H1 (cell line): ENCODE results near the gene CADM2. TPM values are rescaled to one million over a fixed set of nuclear protein-coding genes. Genes with fewer than 3 reads are reported as not detected.
A peak's percentile ranks its signal among the peaks of the same experiment; 100 is the strongest.

Source experiments
- CTCF ChIA-PET: fragments of 300-600 bp; sonication (Branson Sonifier 250); formaldehyde crosslinking; loops from one replicate; lab custom pipeline; 2021; ENCODE audit not compliant: partially characterized antibody; lab: Charles Lee
- POLR2A ChIA-PET: fragments of 300-600 bp; sonication (Branson Sonifier 250); formaldehyde crosslinking; loops from one replicate; lab custom pipeline; 2021; ENCODE audit warnings: inconsistent platforms; ENCODE audit not compliant: partially characterized antibody; lab: Charles Lee
- DNase-seq, 2 experiments: peaks; one replicate each; pipeline versions ENCODE4 v3.0.0 to v3.0.0-alpha.2; 2010 to 2022; ENCODE audit warnings: low spot score in 2 of 2, low read depth in 1 of 2, mixed read lengths in 1 of 2
- FAIRE-seq: peaks from 2 replicates; lab custom pipeline; 2011; peaks lifted over from hg19 to GRCh38; lab: Jason Lieb, UNC
- H2AFZ ChIP-seq: 2 replicates; pipeline ENCODE4 v1.8.1; 2012; ENCODE audit warnings: low read length, inconsistent platforms
- H2AK5ac ChIP-seq: 2 replicates; pipeline ENCODE4 v1.6.1; 2013; ENCODE audit warnings: low read depth, low read length
- H2BK120ac ChIP-seq: replicated peaks from 2 replicates; pipeline ENCODE3; 2013; ENCODE audit warnings: low read depth, low read length, inconsistent platforms
- H2BK12ac ChIP-seq: 2 replicates; pipeline ENCODE4 v1.6.1; 2013; ENCODE audit warnings: low read depth, low read length
- H2BK15ac ChIP-seq: 2 replicates; pipeline ENCODE4 v1.6.1; 2013; ENCODE audit warnings: low read length
- H2BK20ac ChIP-seq: 2 replicates; pipeline ENCODE4 v1.6.1; 2013; ENCODE audit warnings: low read length
- H2BK5ac ChIP-seq: 2 replicates; pipeline ENCODE4 v1.6.1; 2013; ENCODE audit warnings: low read depth, low read length
- H3K14ac ChIP-seq: 2 replicates; pipeline ENCODE4 v1.6.1; 2013; ENCODE audit warnings: inconsistent platforms; ENCODE audit not compliant: insufficient read length
- H3K18ac ChIP-seq: 2 replicates; pipeline ENCODE4 v1.6.1; 2013; ENCODE audit warnings: low read length; ENCODE audit errors: extremely low read depth
- H3K23ac ChIP-seq: 2 replicates; pipeline ENCODE4 v1.6.1; 2013; ENCODE audit warnings: inconsistent platforms; ENCODE audit not compliant: insufficient read length
- H3K23me2 ChIP-seq: 2 replicates; pipeline ENCODE4 v1.6.1; 2013; ENCODE audit warnings: low read depth, low read length
- H3K27ac ChIP-seq: 2 replicates; pipeline ENCODE4 v1.6.1; 2011; ENCODE audit warnings: low read depth, low read length, inconsistent platforms
- H3K27me3 ChIP-seq, 4 experiments: replicated peaks in 1 of 4; 1 replicate in 1 of 4; 2 replicates in 3 of 4; pipeline versions ENCODE4 v1.6.1 to v1.8.1; 2011 to 2013; ENCODE audit warnings: low read length in 3 of 4, mild to moderate bottlenecking in 3 of 4, inconsistent platforms in 2 of 4, mixed read lengths in 2 of 4, moderate library complexity in 1 of 4; ENCODE audit not compliant: control insufficient read depth in 3 of 4, insufficient read depth in 3 of 4; ENCODE audit errors: extremely low read depth in 1 of 4
- H3K36me3 ChIP-seq, 4 experiments: 2 replicates each; pipeline versions ENCODE4 v1.6.1 to v1.8.1; 2011 to 2013; ENCODE audit warnings: mild to moderate bottlenecking in 4 of 4, low read length in 3 of 4, moderate library complexity in 2 of 4, control low read depth in 1 of 4, inconsistent platforms in 1 of 4; ENCODE audit not compliant: insufficient read depth in 4 of 4, control insufficient read depth in 2 of 4
- H3K4ac ChIP-seq: replicated peaks from 2 replicates; pipeline ENCODE3; 2013; ENCODE audit warnings: low read length, low read depth, mixed read lengths, inconsistent platforms; ENCODE audit not compliant: insufficient read length
- H3K4me1 ChIP-seq, 4 experiments: replicated peaks in 1 of 4; 1 replicate in 1 of 4; 2 replicates in 3 of 4; pipeline versions ENCODE4 v1.6.1 to v1.8.1; 2011 to 2013; ENCODE audit warnings: low read length in 3 of 4, inconsistent platforms in 2 of 4, mixed read lengths in 1 of 4; ENCODE audit not compliant: insufficient read depth in 4 of 4, control insufficient read depth in 3 of 4
- H3K4me2 ChIP-seq, 2 experiments: 2 replicates each; pipeline versions ENCODE4 v1.6.1 to v1.8.1; 2011 to 2013; ENCODE audit warnings: low read depth in 2 of 2, low read length in 2 of 2, control low read depth in 1 of 2, inconsistent platforms in 1 of 2, mild to moderate bottlenecking in 1 of 2; ENCODE audit not compliant: insufficient read depth in 1 of 2
- H3K4me3 ChIP-seq, 4 experiments: fragments of 200-600, 300-600 bp in 1 of 4; sonication (generic), shearing (Covaris generic), sonication (Bioruptor Twin) in 1 of 4; 2 replicates each; pipeline versions ENCODE4 v1.5.1 to v1.8.1; 2011 to 2016; ENCODE audit warnings: low read length in 4 of 4, low read depth in 3 of 4, control low read depth in 2 of 4, inconsistent platforms in 2 of 4, mild to moderate bottlenecking in 2 of 4, mixed read lengths in 1 of 4, moderate library complexity in 1 of 4; ENCODE audit not compliant: insufficient read depth in 2 of 4; ENCODE audit errors: extremely low read depth in 1 of 4
- H3K56ac ChIP-seq: replicated peaks from 2 replicates; pipeline ENCODE3; 2013; ENCODE audit warnings: low read depth, mild to moderate bottlenecking, mixed read lengths, low read length, inconsistent platforms; ENCODE audit not compliant: insufficient read length
- H3K79me1 ChIP-seq: 2 replicates; pipeline ENCODE4 v1.6.1; 2013; ENCODE audit warnings: low read depth, low read length, control low read depth
- H3K79me2 ChIP-seq, 2 experiments: 2 replicates each; pipeline versions ENCODE4 v1.6.1 to v1.8.1; 2012 to 2013; ENCODE audit warnings: low read length in 2 of 2, mild to moderate bottlenecking in 2 of 2, inconsistent platforms in 1 of 2; ENCODE audit not compliant: insufficient read depth in 2 of 2, control insufficient read depth in 1 of 2
- H3K9ac ChIP-seq, 4 experiments: replicated peaks in 1 of 4; 1 replicate in 1 of 4; 2 replicates in 3 of 4; pipeline versions ENCODE4 v1.6.1 to v1.8.1; 2011 to 2013; ENCODE audit warnings: low read depth in 3 of 4, low read length in 3 of 4, control low read depth in 2 of 4, mild to moderate bottlenecking in 2 of 4, moderate library complexity in 2 of 4, inconsistent platforms in 1 of 4; ENCODE audit errors: extremely low read depth in 1 of 4
- H3K9me3 ChIP-seq, 2 experiments: 2 replicates each; pipeline versions ENCODE4 v1.6.1 to v1.8.1; 2012 to 2013; ENCODE audit warnings: mild to moderate bottlenecking in 2 of 2, moderate library complexity in 2 of 2, control low read depth in 1 of 2, inconsistent platforms in 1 of 2, low read depth in 1 of 2, low read length in 1 of 2, mixed read lengths in 1 of 2; ENCODE audit not compliant: insufficient read depth in 2 of 2
- H4K20me1 ChIP-seq, 2 experiments: replicated peaks in 1 of 2; 2 replicates each; pipeline versions ENCODE3 to v1.8.1; 2011 to 2013; ENCODE audit warnings: inconsistent platforms in 2 of 2, low read length in 2 of 2, mild to moderate bottlenecking in 1 of 2; ENCODE audit not compliant: insufficient read depth in 2 of 2, control insufficient read depth in 1 of 2
- H4K5ac ChIP-seq: 2 replicates; pipeline ENCODE4 v1.6.1; 2013; ENCODE audit warnings: low read length, low read depth, mixed read lengths, inconsistent platforms; ENCODE audit not compliant: insufficient read length
- H4K8ac ChIP-seq: 2 replicates; pipeline ENCODE4 v1.8.0; 2013; ENCODE audit warnings: mild to moderate bottlenecking, moderate library complexity, low read length, inconsistent platforms; ENCODE audit not compliant: insufficient read depth; ENCODE audit errors: extremely low read depth
- H4K91ac ChIP-seq: replicated peaks from 2 replicates; pipeline ENCODE3; 2013; ENCODE audit warnings: low read length, mixed read lengths, inconsistent platforms; ENCODE audit not compliant: insufficient read length
- BCL11A ChIP-seq, 2 experiments: IDR thresholded peaks; one replicate each; pipeline ENCODE4 v1.6.1; 2011; ENCODE audit warnings: low read depth in 2 of 2, low read length in 2 of 2, mild to moderate bottlenecking in 2 of 2
- CREB1 ChIP-seq: IDR thresholded peaks from 2 replicates; pipeline ENCODE4 v1.6.1; 2012; ENCODE audit warnings: inconsistent platforms
- CTCF ChIP-seq, 3 experiments: IDR thresholded peaks; 1 replicate in 2 of 3; 2 replicates in 1 of 3; pipeline versions ENCODE4 v1.5.1 to v1.6.1; 2011; ENCODE audit warnings: low read length in 3 of 3, mild to moderate bottlenecking in 3 of 3, inconsistent platforms in 2 of 3, low read depth in 1 of 3, moderate library complexity in 1 of 3; ENCODE audit not compliant: insufficient read depth in 1 of 3; ENCODE audit errors: control extremely low read depth in 1 of 3
- EP300 ChIP-seq, 2 experiments: IDR thresholded peaks; 1 replicate in 1 of 2; 2 replicates in 1 of 2; pipeline ENCODE4 v1.6.1; 2011 to 2012; ENCODE audit warnings: low read depth in 2 of 2, low read length in 2 of 2, mild to moderate bottlenecking in 2 of 2, borderline replicate concordance in 1 of 2, inconsistent platforms in 1 of 2, moderate library complexity in 1 of 2
- RAD21 ChIP-seq, 2 experiments: IDR thresholded peaks in 1 of 2; conservative IDR thresholded peaks in 1 of 2; 2 replicates each; pipeline ENCODE4 v1.6.1; 2011; ENCODE audit warnings: low read depth in 2 of 2, low read length in 2 of 2, improper control_type of control experiment in 1 of 2, inconsistent platforms in 1 of 2, mild to moderate bottlenecking in 1 of 2, moderate library complexity in 1 of 2
- RBBP5 ChIP-seq: IDR thresholded peaks from 2 replicates; pipeline ENCODE4 v1.7.1; 2012; ENCODE audit warnings: low read depth, mild to moderate bottlenecking, inconsistent platforms, low read length, moderate library complexity, borderline replicate concordance
- SAP30 ChIP-seq: fragments of 300-600 bp; sonication (generic); IDR thresholded peaks from 2 replicates; pipeline ENCODE4 v1.7.1; 2012; ENCODE audit warnings: low read length, moderate library complexity, mild to moderate bottlenecking, inconsistent platforms; ENCODE audit not compliant: insufficient read depth, insufficient replicate concordance
- SIX5 ChIP-seq: IDR thresholded peaks from 2 replicates; pipeline ENCODE4 v1.6.1; 2011; ENCODE audit warnings: mild to moderate bottlenecking, low read depth, low read length
- SP2 ChIP-seq: IDR thresholded peaks from 2 replicates; pipeline ENCODE4 v1.6.1; 2012; ENCODE audit warnings: mild to moderate bottlenecking, low read length, inconsistent platforms
- TAF7 ChIP-seq: optimal IDR thresholded peaks from 2 replicates; pipeline ENCODE3; 2011; ENCODE audit warnings: low read depth, mild to moderate bottlenecking, inconsistent platforms, low read length, moderate library complexity, borderline replicate concordance
- YY1 ChIP-seq: IDR thresholded peaks from 2 replicates; pipeline ENCODE4 v1.6.1; 2011; ENCODE audit warnings: low read depth, mild to moderate bottlenecking, low read length
- WGBS, 2 experiments: shearing (Covaris generic) in 1 of 2; methylation state at CpG; one replicate each; pipeline versions ENCODE4 v1.1.6 to v1.1.7; 2013 to 2015; ENCODE audit warnings: low lambda C conversion rate in 2 of 2, mixed read lengths in 2 of 2, inconsistent platforms in 1 of 2, low coverage in 1 of 2, missing lambda C conversion rate in 1 of 2; ENCODE audit not compliant: insufficient replicate concordance in 2 of 2, insufficient coverage in 1 of 2, insufficient read length in 1 of 2; ENCODE audit errors: extremely low coverage in 1 of 2, missing lambda C conversion rate in 1 of 2; 5-methylcytosine and 5-hydroxymethylcytosine counted together
- polyA plus RNA-seq, 7 experiments: library from polyadenylated mRNA; depleted of rRNA in 3 of 7; stranded (reverse) in 5 of 7; unstranded in 2 of 7; fragments of >200 nt in 5 of 7; fragments of 200-250 nt in 2 of 7; gene quantifications; 1 replicate in 5 of 7; 2 replicates in 1 of 7; 4 replicates in 1 of 7; pipeline versions ENCODE4 v1.2.1 to v1.2.3, GENCODE V29; 2011 to 2013; ENCODE audit warnings: missing spikeins in 2 of 7, mixed read lengths in 2 of 7
- total RNA-seq: library from RNA; stranded (reverse); fragmentation: NEBNext Ultra II Directional; extraction: Animal tissue kit (Norgen Biotek cat#: 25700); gene quantifications from 2 replicates; pipeline ENCODE4 v1.2.1, GENCODE V29; 2021

Gene CADM2
- total and polyA plus RNA-seq, 2 of the 8 experiments (the other 6 are each of a cell fraction or from before 2014, with no cell fraction given), result 14.9 to 20.9 TPM

GRCh38 chr3:85090495-85090894, 131.7 kb downstream of the CADM2 start:
- no peaks in the 10 kb centered on the region for H3K79me1 ChIP-seq
- WGBS, 2 experiments, result 83% methylated on average over 6 of the region's 6 CpGs; no CpG with 5 or more reads in 1 of the 2 experiments
- DNase-seq (no peak), FAIRE-seq (peak; percentile 13)
- H2BK20ac ChIP-seq, result no peak overlapping the region
- H3K27ac ChIP-seq, result no peak overlapping the region
- no peak overlapping the region for H3K56ac ChIP-seq
- H2BK5ac ChIP-seq, result no peak overlapping the region
- H4K91ac ChIP-seq, result no peak overlapping the region
- H2BK120ac ChIP-seq, result no peak overlapping the region
- H3K9me3 ChIP-seq, result no peaks in the 10 kb centered on the region
- no peak overlapping the region for H2AFZ ChIP-seq
- H3K9ac ChIP-seq, result no peak overlapping the region
- H3K23ac ChIP-seq, result no peak overlapping the region
- POLR2A ChIA-PET, result no interaction called here
- H4K8ac ChIP-seq, result no peak overlapping the region
- no peaks in the 10 kb centered on the region for H3K27me3 ChIP-seq
- no peaks in the 10 kb centered on the region for H4K20me1 ChIP-seq
- no peaks in the 10 kb centered on the region; a peak in 1 of 4 replicates for H3K79me2 ChIP-seq
- CTCF ChIA-PET, result no interaction called here
- no peak overlapping the region for H3K4ac ChIP-seq
- no peak overlapping the region for H3K4me3 ChIP-seq
- peaks cover 0 to 9% (median 3%) of the 10 kb centered on the region in 4 experiments; a peak in 3 of 7 replicates for H3K4me1 ChIP-seq
- no peak overlapping the region for H3K18ac ChIP-seq
- no peak overlapping the region for H2BK15ac ChIP-seq
- no peaks in the 10 kb centered on the region for H3K36me3 ChIP-seq
- no peak overlapping the region for H4K5ac ChIP-seq
- no peaks in the 10 kb centered on the region; the same call in 1 of the 2 replicates for H3K23me2 ChIP-seq
- H3K4me2 ChIP-seq, result no peak overlapping the region
- no peak overlapping the region for H2AK5ac ChIP-seq
- no peak overlapping the region for H3K14ac ChIP-seq
- H2BK12ac ChIP-seq, result no peak overlapping the region
- TF ChIP-seq TAF7, result no peak
- peak in 1 of 3 experiments; percentile 10; a peak in 1 of 4 replicates for TF ChIP-seq CTCF (IDR thresholded peaks at IDR 0.05; ENCODE audit: control extremely low read depth in 1 of 3, insufficient read depth in 1 of 3, low read depth in 1 of 3, low read length in 3 of 3)
- TF ChIP-seq BCL11A (IDR thresholded peaks at IDR 0.05; ENCODE audit: low read depth in 2 of 2, low read length in 2 of 2), result no peak
- peak in 1 of 2 experiments; percentile 26; a peak in 1 of 4 replicates for TF ChIP-seq RAD21 (IDR thresholded peaks at IDR 0.05 in 1 of 2, conservative IDR thresholded peaks at IDR 0.05 in 1 of 2; ENCODE audit: low read depth in 2 of 2, low read length in 2 of 2)
- no peak for TF ChIP-seq SP2
- TF ChIP-seq RBBP5, result no peak
- TF ChIP-seq SIX5, result no peak
- no peak for TF ChIP-seq CREB1
- no peak for TF ChIP-seq YY1
- no peak for TF ChIP-seq EP300 (IDR thresholded peaks at IDR 0.05; ENCODE audit: borderline replicate concordance in 1 of 2, low read depth in 2 of 2, low read length in 2 of 2)
- TF ChIP-seq SAP30, result no peak
